Measurements from ENCODE around the gene ZPR1.
"Not testable (repeated sequence)": the region's sequence is repeated elsewhere in the genome, so short reads cannot be mapped to it uniquely, and the experiment has no call there.

Gene ZPR1, protein sequence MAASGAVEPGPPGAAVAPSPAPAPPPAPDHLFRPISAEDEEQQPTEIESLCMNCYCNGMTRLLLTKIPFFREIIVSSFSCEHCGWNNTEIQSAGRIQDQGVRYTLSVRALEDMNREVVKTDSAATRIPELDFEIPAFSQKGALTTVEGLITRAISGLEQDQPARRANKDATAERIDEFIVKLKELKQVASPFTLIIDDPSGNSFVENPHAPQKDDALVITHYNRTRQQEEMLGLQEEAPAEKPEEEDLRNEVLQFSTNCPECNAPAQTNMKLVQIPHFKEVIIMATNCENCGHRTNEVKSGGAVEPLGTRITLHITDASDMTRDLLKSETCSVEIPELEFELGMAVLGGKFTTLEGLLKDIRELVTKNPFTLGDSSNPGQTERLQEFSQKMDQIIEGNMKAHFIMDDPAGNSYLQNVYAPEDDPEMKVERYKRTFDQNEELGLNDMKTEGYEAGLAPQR

GRCh38 chr11:116787786-116788486 lies at the start of gene ZPR1:
Gene ZPR1 (minus strand): TSS chr11:116788023. CDS start chr11:116787990, 33 bp downstream.
- peak; percentile 82 for DNase-seq

DNA sequence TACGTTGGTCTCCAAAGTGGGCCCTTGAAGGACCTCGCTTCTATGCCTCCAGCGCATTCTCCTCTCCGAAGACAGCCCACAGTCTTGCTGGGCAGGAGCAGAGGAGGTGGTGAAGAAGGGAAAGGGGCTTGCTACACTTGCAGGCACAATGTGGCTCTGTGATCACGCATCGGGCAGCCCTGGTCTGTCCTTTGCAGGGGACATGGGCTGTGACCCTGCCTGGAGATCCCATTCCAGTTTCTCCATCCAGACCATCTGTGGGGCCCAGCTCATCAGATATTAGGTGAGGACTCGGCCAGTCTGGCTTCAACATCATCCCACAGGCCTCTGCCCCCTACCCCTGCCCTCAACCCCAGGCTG lies 48.8 kb upstream of the ZPR1 start:
- DNase-seq, result no peak

DNA sequence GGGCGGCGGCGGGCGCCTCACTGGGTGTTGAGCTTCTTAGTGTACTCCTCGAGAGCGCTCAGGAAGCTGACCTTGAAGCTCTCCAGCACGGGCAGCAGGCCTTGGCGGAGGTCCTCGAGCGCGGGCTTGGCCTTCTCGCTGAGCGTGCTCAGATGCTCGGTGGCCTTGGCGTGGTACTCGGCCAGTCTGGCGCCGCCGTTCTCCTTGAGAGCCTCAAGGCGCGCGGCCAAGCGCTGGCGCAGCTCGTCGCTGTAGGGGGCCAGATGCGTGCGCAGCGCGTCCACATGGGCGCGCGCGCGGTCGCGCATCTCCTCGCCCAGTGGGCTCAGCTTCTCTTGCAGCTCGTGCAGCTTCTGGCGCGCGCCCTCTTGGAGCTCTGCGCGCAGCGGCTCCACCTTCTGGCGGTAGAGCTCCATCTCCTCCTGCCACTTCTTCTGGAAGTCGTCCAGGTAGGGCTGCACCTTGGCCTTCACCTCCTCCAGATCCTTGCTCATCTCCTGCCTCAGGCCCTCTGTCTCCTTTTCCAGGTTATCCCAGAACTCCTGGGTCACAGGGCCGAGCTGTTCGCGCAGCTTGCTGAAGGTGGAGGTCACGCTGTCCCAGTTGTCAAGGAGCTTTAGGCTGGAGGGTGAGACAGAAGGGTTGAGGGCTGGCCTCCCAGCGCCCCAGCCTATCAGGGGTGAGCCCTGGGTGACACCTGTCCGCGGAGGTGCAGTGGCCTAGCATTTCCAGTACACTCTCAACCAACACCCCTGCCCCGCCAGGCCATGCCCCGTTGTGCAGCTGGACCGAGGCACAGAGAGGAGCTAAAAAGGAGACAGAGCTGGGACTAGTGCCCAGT lies 48.2 kb upstream of the ZPR1 start:
- peak; percentile 80 for DNase-seq

- no peak for DNase-seq
Measured at GRCh38 chr11:116835042-116835772, 47.4 kb upstream of the ZPR1 start.

DNA sequence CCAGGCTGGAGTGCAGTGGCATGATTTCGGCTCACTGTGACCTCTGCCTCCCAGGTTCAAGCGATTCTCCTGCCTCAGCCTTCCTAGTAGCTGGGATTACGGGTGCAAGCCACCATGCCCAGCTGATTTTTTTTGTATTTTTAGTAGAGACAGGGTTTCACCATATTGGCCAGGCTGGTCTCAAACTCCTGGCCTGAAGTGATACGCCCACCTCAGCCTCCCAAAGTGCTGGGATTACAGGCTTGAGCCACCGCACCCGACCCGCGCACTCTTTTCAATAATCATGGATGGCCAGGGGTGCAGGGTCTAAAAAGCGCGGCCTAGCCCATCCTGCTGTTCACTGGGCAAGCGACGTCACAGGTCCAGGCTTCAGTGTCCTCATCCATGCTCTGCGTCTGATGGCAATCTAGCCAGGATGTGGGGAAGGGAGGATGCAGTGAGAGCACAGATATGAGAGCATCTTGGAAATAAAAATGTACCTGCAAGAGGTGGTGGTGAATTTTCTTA lies 46.8 kb upstream of the ZPR1 start:
- not testable (repeated sequence) for DNase-seq

GRCh38 chr11:116833816-116834534 lies 46.2 kb upstream of the ZPR1 start:
- no peak for DNase-seq

DNA sequence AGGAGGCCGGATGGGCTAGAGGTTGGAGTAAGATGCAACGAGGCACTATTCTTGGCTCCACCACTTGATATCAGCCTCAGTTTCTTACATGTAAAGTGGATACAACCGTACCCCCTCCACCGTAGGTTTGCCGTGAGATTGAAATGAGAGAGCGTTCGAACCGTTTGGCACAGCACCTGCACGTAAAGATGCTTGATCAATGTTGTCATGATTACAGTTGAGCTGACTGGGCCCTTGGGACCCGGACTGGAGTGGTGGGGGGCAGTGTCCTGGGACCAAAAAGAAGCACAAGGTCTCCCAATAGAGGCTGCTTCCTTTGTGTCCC lies 45.6 kb upstream of the ZPR1 start:
- DNase-seq, result no peak

DNA sequence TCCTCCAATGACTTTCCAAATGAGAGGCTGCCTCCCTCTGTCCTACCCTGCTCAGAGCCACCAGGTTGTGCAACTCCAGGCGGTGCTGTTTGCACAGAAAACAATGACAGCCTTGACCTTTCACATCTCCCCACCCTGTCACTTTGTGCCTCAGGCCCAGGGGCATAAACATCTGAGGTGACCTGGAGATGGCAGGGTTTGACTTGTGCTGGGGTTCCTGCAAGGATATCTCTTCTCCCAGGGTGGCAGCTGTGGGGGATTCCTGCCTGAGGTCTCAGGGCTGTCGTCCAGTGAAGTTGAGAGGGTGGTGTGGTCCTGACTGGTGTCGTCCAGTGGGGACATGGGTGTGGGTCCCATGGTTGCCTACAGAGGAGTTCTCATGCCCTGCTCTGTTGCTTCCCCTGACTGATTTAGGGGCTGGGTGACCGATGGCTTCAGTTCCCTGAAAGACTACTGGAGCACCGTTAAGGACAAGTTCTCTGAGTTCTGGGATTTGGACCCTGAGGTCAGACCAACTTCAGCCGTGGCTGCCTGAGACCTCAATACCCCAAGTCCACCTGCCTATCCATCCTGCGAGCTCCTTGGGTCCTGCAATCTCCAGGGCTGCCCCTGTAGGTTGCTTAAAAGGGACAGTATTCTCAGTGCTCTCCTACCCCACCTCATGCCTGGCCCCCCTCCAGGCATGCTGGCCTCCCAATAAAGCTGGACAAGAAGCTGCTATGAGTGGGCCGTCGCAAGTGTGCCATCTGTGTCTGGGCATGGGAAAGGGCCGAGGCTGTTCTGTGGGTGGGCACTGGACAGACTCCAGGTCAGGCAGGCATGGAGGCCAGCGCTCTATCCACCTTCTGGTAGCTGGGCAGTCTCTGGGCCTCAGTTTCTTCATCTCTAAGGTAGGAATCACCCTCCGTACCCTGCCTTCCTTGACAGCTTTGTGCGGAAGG lies 44.8 kb upstream of the ZPR1 start:
- DNase-seq, result no peak

GRCh38 chr11:116831790-116832349 lies 44.0 kb upstream of the ZPR1 start:
- DNase-seq, result no peak

GRCh38 chr11:116830184-116830912 lies 42.5 kb upstream of the ZPR1 start:
- no peak for DNase-seq

DNA sequence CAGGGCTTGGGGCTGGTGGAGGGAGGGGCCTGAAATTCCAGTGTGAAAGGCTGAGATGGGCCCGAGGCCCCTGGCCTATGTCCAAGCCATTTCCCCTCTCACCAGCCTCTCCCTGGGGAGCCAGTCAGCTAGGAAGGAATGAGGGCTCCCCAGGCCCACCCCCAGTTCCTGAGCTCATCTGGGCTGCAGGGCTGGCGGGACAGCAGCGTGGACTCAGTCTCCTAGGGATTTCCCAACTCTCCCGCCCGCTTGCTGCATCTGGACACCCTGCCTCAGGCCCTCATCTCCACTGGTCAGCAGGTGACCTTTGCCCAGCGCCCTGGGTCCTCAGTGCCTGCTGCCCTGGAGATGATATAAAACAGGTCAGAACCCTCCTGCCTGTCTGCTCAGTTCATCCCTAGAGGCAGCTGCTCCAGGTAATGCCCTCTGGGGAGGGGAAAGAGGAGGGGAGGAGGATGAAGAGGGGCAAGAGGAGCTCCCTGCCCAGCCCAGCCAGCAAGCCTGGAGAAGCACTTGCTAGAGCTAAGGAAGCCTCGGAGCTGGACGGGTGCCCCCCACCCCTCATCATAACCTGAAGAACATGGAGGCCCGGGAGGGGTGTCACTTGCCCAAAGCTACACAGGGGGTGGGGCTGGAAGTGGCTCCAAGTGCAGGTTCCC lies 41.8 kb upstream of the ZPR1 start, which contains the start of gene APOC3:
Gene APOC3 (plus strand): TSS at position 383 of the 659 bp plus-strand sequence. CDS start 676 bp downstream, outside the sequence.
- no peak for DNase-seq

GRCh38 chr11:116828632-116829524 lies 41.1 kb upstream of the ZPR1 start:
- no peak for DNase-seq

DNA sequence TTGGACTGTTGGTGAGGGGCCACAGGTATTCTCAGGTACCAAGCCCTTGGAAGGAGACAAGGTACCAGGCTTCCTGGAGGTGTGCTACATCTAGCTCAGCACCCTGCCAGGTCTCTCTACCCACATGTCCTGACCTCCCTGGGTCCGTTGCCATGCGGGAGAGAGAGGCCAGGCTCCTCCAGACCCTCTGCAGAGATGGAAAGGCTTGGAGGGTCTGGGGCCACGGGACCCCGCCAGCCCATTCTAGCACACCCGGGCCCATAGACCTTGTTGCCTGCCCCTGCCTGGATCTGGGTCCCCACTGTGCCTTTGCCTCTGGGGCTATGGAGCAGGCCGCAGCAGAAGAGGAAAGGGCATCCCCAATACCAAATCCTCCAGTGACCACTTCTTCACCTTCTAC lies 39.6 kb upstream of the ZPR1 start:
- DNase-seq, result no peak

DNA sequence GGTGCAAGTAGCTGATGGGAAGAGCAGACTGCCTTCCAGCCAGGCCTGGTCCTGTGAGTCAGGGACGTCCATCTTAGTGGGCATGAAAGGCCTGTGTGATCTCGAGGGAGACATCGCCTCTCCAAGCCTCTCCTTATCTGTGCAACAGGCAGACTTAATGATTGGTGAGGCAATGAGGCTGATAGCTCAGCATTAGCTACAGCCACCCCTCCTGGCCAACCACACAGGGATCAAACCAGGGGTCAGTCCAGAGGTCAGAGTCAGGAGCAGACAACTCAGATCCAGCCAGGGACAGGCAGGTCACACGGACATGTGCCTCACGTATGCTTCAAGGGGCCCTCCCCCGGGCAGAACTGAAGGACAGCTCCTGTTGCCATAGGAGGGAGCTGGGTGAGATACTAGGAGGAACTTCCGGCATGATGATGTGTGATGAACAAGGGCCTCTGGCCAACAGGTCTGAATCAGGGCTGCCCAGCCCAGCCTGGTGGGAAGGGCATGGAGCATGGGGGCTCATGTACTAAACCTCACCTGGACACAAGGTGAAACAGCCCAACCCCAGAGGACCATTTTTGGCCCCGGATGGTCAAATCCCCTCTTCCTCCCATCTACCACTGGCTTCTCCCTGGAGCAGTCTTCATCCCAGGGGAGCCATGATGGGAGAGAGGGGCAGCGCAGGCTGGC lies 39.1 kb upstream of the ZPR1 start:
- no peak for DNase-seq

DNA sequence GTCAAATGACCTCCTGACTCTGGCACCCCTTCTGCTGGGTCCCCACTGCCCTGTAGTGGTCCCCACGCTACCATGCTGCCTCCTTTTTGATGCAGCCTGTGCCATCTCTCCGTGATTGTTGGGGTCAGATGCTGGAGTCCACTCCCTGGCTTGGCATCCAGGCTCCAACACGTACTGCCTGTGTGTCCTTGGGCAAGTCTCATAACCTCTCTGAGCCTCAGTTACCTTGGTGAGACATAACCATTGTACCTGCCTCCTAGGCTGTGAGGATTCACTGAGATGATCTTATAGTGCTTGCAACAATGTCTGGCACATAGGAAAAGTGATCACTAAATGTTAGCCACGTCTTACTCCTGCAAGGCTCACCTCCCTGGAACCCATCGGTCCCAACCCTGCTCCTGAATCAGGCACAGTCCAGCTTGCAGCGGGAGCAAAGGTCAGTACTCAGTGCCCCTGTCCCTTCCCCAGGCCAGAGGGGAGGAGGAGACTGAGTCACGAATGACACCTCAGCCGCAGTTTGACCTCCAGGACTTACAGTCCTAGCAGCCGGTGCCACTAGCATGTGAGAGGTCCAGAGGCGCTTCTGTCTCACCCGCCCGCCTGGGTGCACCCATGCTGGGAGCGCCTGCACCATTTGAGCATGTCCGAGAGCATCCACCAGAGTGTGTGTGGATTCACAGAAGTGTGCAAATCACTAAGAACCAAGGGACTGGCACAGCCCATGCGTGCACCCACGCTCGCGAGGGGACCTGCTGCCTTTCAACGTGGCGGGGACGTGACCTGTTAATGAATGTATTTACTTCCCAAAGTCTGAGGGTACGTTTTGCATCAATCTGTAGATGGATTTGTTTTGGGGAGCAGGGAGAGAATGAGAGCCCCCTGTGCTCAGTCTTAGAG lies 38.3 kb upstream of the ZPR1 start:
- DNase-seq, result no peak

DNA sequence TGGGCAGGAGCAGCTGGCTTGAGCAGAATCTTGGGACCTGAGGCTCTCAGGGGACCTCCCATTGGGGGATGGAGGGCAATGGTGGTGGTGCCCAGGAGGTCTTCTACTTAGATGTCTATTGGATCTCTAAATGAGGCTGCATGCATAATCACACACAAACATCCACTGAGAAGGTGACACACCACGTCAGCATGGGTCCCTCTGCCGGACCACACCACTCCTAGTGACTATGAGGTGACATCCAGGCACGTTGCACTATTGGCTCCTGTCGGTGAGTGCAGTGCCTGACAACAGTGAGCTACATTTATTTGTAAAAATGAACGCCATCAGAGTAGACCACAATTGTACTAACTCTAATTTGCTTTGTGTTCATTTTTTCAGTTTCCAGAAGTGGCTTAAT lies 37.6 kb upstream of the ZPR1 start:
- no peak for DNase-seq

Measured in CD4-positive, alpha-beta T cell treated with Interleukin-4 for 4 hours (primary cell).